Vagina (tissue), 2 donors: Measurements from ENCODE around the gene DNAJA3. TPM values are rescaled to one million over a fixed set of nuclear protein-coding genes. Genes with fewer than 3 reads are reported as not detected.

ENCODE experiments used
- DNase-seq, 2 donors: peaks; one replicate each; pipeline ENCODE4 v3.0.0-alpha.2; 2017; ENCODE audit errors: extremely low spot score in 2 of 2
- H3K27ac ChIP-seq: fragments of 200-600 bp; sonication (generic); one replicate; pipeline ENCODE4 v1.5.1; 2019
- H3K27me3 ChIP-seq: fragments of 200-600 bp; sonication (generic); one replicate; pipeline ENCODE4 v1.5.1; 2019
- H3K36me3 ChIP-seq, 2 donors: fragments of 200-600 bp; sonication (generic); one replicate each; pipeline ENCODE4 v1.5.1; 2017 to 2019
- H3K4me1 ChIP-seq: fragments of 200-600 bp; sonication (generic); one replicate; pipeline ENCODE4 v1.5.1; 2019
- H3K4me3 ChIP-seq, 2 donors: fragments of 200-600 bp; sonication (generic); 1 replicate in 1 of 2; 2 replicates in 1 of 2; pipeline ENCODE4 v1.5.1; 2016 to 2019
- H3K9me3 ChIP-seq: fragments of 200-600 bp; sonication (generic); one replicate; pipeline ENCODE4 v1.5.1; 2019
- POLR2A ChIP-seq, 2 donors: fragments of 450-650 bp; IDR thresholded peaks; one replicate each; pipeline ENCODE4 v1.6.1; 2017; ENCODE audit warnings: antibody characterized with exemption in 2 of 2, mild to moderate bottlenecking in 2 of 2, moderate library complexity in 2 of 2
- POLR2AphosphoS5 ChIP-seq, 2 donors: sonication (generic); formaldehyde crosslinking; IDR thresholded peaks; one replicate each; pipeline ENCODE4 v1.9.0; 2017; ENCODE audit warnings: antibody characterized with exemption in 2 of 2, mild to moderate bottlenecking in 2 of 2, low read depth in 1 of 2; ENCODE audit not compliant: insufficient read depth in 1 of 2
- intact Hi-C: fragments of 100-400 bp; cut with DNase I; formaldehyde crosslinking; loops from one replicate; pipeline ENCODE4 v1.15.1; 2023
- total RNA-seq: library from RNA; depleted of rRNA; stranded (reverse); fragments of >200 nt; gene quantifications from one replicate; pipeline ENCODE4 v1.2.3, GENCODE V29; 2016
- TF ChIP-seq, protein P1 (sequence below), 3 experiments: fragments of 450-650 bp in 2 of 3; fragments of 200-600 bp in 1 of 3; sonication (generic) in 1 of 3; IDR thresholded peaks; one replicate each; pipeline ENCODE4 v1.5.1; 2017 to 2019; ENCODE audit warnings: antibody characterized with exemption in 3 of 3, mild to moderate bottlenecking in 2 of 3, moderate library complexity in 2 of 3

Gene DNAJA3
- 33.6 TPM for total RNA-seq

DNA sequence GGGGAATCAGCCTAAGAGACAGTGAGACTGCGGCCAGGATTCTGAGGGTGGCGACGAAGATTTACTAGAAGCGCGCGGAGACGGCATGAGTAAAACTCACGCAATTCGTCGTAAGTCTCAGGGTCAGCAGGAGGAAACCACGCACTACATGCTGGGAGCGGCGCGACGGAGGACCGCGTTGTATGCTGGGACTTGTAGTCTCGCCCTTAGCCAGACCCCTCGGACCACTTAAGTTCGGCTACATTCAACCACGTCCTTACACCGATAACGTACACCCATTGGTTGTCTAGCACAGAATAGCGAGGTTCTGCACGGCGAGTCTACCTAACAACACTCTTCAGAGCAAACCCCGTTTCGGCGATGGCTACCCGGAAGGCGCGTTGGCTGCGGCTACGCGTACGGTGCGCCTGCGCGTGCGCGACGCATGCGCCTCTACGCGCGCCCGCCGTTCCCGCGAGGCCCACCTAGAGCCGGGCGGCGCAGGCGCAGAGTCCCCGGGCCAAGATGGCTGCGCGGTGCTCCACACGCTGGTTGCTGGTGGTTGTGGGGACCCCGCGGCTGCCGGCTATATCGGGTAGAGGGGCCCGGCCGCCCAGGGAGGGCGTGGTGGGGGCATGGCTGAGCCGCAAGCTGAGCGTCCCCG lies at the start of gene DNAJA3:
TSS of gene DNAJA3 (plus strand) at position 491 of the 643 bp plus-strand sequence. CDS start at position 505, 14 bp downstream.
- TF ChIP-seq POLR2A (IDR thresholded peaks at IDR 0.05) = peak in 1 of 2 donors; percentile 78
- TF ChIP-seq, protein P1, sequence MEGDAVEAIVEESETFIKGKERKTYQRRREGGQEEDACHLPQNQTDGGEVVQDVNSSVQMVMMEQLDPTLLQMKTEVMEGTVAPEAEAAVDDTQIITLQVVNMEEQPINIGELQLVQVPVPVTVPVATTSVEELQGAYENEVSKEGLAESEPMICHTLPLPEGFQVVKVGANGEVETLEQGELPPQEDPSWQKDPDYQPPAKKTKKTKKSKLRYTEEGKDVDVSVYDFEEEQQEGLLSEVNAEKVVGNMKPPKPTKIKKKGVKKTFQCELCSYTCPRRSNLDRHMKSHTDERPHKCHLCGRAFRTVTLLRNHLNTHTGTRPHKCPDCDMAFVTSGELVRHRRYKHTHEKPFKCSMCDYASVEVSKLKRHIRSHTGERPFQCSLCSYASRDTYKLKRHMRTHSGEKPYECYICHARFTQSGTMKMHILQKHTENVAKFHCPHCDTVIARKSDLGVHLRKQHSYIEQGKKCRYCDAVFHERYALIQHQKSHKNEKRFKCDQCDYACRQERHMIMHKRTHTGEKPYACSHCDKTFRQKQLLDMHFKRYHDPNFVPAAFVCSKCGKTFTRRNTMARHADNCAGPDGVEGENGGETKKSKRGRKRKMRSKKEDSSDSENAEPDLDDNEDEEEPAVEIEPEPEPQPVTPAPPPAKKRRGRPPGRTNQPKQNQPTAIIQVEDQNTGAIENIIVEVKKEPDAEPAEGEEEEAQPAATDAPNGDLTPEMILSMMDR (IDR thresholded peaks at IDR 0.05) = no peak
- TF ChIP-seq POLR2AphosphoS5 (IDR thresholded peaks at IDR 0.05; ENCODE audit: insufficient read depth in 1 of 2, low read depth in 1 of 2) = peak; percentile 80 to 88
- H3K27ac ChIP-seq = peak within 1 kb of the TSS; percentile 87
- intact Hi-C loops = no loop called here
- no peaks in the 10 kb centered on the region for H3K36me3 ChIP-seq
- peak within 1 kb of the TSS; percentile 58 to 78 for H3K4me3 ChIP-seq
- no peaks in the 10 kb centered on the region for H3K9me3 ChIP-seq
- peaks cover 23% of the 10 kb centered on the region for H3K4me1 ChIP-seq
- H3K27me3 ChIP-seq = no peaks in the 10 kb centered on the region
- DNase-seq = peak in 1 of 2 donors; percentile 93

DNA sequence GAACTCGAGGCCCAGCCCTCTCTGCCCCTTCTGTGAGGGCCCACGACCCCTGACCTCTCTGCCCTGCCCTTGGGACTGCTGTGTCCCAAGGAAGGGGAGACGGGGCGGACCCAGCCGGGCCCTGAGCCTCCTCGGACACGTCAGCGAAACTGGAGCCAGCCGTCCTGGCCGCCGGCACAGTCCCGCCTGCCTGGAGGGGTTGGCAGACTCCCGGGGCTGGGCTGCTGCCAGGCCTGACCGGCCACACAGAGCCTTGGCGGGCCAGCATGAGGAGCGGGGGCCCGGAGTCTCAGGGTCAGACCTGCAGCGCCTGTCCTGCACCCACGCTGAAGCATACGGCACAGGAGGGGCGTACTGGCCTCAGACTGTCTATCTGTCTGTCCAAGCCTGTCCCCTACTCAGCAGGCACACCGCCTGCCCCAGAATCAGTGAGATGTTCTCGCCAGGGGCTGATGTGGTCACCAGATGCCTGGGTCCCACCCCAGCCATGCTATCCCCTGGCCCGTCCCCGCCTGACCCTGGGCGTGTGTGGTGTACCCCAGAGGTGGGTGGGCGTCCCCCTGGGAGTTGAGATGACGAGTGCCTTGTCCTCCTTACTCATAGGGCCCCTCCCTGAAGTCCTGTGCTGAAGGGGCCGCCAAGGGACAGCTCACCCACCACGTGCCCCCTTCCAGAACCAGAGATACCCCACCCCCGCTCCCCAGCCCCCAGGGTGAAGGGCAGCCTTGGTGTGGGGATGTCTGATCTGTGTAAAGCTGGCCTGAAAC lies 49.4 kb upstream of the DNAJA3 start:
- Histone ChIP-seq H3K4me1 (peaks cover 71% of the 10 kb centered on the region), H3K27me3 (no peaks in the 10 kb centered on the region), H3K4me3 (peak overlapping the region; percentile 28 to 40), H3K36me3 (peaks cover 0 to 5% of the 10 kb centered on the region in 2 donors), H3K9me3 (no peaks in the 10 kb centered on the region), H3K27ac (peak overlapping the region; percentile 91)
- no peak for DNase-seq
- intact Hi-C loops = no loop called here
- TF ChIP-seq POLR2AphosphoS5 (IDR thresholded peaks at IDR 0.05; ENCODE audit: insufficient read depth in 1 of 2, low read depth in 1 of 2) = peak; percentile 24 to 79
- no peak for TF ChIP-seq POLR2A (IDR thresholded peaks at IDR 0.05)

DNA sequence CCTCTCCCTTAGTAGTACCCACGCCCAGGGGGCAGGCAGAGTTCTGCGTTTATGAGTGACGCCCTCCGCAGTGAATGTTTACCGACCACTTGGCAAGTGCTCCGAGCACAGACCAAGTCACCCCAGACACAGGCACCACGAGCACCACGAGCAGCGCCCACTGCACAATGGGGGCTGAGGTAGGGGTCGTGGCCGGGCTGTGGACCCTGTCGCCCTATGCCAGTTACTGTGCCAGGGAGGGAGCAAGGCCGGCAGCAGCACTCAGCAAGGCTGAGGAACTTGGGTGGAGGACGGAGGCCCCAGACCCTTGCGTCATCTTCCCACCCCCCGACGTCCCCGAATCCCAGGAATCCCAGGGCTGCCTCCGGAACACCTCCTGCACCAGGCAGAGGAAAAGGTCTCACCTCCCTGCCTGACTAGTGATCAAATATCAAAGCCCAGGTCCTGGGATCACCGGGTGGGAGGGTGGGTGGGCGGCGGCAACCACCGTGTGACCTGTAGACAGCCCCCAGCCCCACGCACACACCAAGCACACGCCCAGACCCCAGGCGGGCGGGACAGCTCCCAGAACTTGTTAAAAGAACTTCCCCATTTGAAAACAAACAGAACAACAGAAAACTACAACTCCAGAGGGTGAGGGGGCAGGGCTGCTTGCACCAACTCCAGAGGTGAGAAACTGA lies 48.6 kb upstream of the DNAJA3 start:
- Histone ChIP-seq H3K4me3 (peak overlapping the region; percentile 28 to 40), H3K4me1 (peaks cover 69% of the 10 kb centered on the region), H3K36me3 (peaks cover 0 to 12% of the 10 kb centered on the region in 2 donors), H3K27ac (peak overlapping the region; percentile 91), H3K9me3 (no peaks in the 10 kb centered on the region), H3K27me3 (no peaks in the 10 kb centered on the region)
- no peak for DNase-seq
- intact Hi-C loops = no loop called here
- TF ChIP-seq, protein P1 (IDR thresholded peaks at IDR 0.05) = no peak
- TF ChIP-seq POLR2AphosphoS5 (IDR thresholded peaks at IDR 0.05; ENCODE audit: insufficient read depth in 1 of 2, low read depth in 1 of 2) (no peak), POLR2A (IDR thresholded peaks at IDR 0.05) (no peak)

DNA sequence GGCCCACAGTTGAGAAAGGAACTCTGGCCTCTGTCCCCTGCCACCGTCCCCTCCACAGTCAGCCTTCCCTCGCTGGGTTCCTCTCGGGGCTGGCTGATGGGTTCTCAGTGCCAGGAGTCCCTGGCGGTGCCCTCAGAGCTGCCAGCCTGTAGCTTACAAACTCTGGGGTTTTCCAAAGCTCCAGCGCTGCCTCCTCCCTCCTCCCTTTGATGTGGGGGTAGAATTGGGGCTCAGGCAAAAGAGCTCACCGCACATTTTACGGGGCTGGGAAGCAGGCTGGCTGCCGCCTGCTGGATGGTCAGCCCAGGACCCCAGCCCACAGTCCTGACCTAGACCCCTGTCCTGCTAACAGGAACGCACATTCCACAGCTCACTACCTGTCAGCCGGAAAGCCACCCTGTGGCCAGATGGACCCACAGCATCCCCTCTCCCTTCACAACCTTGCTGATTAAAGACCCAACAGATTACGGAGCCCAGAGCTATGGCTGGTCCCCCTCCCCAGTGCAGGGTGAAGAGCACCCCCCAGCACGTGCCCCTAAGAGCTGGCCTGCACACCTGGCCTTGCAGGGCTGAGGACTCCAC lies 48.0 kb upstream of the DNAJA3 start:
- Histone ChIP-seq H3K36me3 (peaks cover 0 to 19% of the 10 kb centered on the region in 2 donors), H3K4me1 (peaks cover 67% of the 10 kb centered on the region), H3K27me3 (no peaks in the 10 kb centered on the region), H3K4me3 (peak overlapping the region; percentile 28 to 40), H3K27ac (peak overlapping the region; percentile 91), H3K9me3 (no peaks in the 10 kb centered on the region)
- DNase-seq = no peak
- intact Hi-C loops = no loop called here
- TF ChIP-seq POLR2AphosphoS5 (IDR thresholded peaks at IDR 0.05; ENCODE audit: insufficient read depth in 1 of 2, low read depth in 1 of 2) (no peak), POLR2A (IDR thresholded peaks at IDR 0.05) (no peak)
- TF ChIP-seq, protein P1 (IDR thresholded peaks at IDR 0.05) = no peak

DNA sequence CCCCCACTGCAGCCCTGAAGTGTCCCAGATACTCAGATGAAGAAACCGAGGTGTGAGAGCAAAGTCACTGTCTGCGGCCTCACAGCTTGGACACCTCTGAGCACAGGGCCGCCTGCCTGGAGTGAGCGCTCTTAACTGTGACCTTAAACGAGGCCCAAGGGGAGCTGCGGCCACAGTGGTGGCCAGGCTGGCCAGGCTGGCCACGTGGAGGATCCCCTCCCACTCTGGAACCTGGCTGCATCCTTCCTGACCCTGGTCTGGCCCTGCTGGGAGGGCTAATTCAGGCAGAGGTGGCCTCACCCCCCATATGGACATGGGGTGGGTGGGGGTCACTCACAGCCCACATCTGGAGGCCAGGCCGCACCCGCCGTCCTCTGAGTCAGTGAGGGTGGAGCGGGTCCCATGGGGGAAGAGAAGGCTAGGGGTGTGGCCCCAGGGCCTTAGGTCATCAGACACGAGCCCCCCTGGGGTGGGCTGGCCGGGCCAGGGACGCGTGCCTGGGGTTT lies 47.5 kb upstream of the DNAJA3 start:
- Histone ChIP-seq H3K9me3 (no peaks in the 10 kb centered on the region), H3K4me1 (peaks cover 65% of the 10 kb centered on the region)
- intact Hi-C loops = no loop called here

More for the DNA sequence above, 47.5 kb upstream of the DNAJA3 start:
- Histone ChIP-seq H3K27me3 (no peaks in the 10 kb centered on the region), H3K4me3 (no peak overlapping the region), H3K36me3 (peaks cover 0 to 23% of the 10 kb centered on the region in 2 donors), H3K27ac (peak overlapping the region; percentile 91)
- no peak for DNase-seq
- TF ChIP-seq POLR2AphosphoS5 (IDR thresholded peaks at IDR 0.05; ENCODE audit: insufficient read depth in 1 of 2, low read depth in 1 of 2) (peak in 1 of 2 donors; percentile 53), POLR2A (IDR thresholded peaks at IDR 0.05) (no peak)
